Thoracic aorta (tissue), 2 donors: ENCODE data around the gene FAM78A. TPM values are rescaled to one million over a fixed set of nuclear protein-coding genes. Genes with fewer than 3 reads are reported as not detected.

Source experiments
- ATAC-seq: fragments of 150-250 bp; one replicate; pipeline ENCODE4 v1.8.0; 2017; ENCODE audit warnings: low read depth; ENCODE audit not compliant: insufficient number of reproducible peaks, low FRiP score
- DNase-seq: peaks from one replicate; pipeline ENCODE4 v3.0.0-alpha.2; 2020; ENCODE audit warnings: low spot score
- H3K27ac ChIP-seq, 2 donors: fragments of 200-600 bp; sonication (generic); 1 replicate in 1 of 2; 2 replicates in 1 of 2; pipeline ENCODE4 v1.5.1; 2016; ENCODE audit warnings: mild to moderate bottlenecking in 2 of 2, moderate library complexity in 2 of 2
- H3K27me3 ChIP-seq: fragments of 200-600 bp; sonication (generic); replicated peaks from 2 replicates; pipeline ENCODE4 v1.6.0; 2016; ENCODE audit warnings: mild to moderate bottlenecking; ENCODE audit not compliant: insufficient read depth
- H3K36me3 ChIP-seq: fragments of 200-600 bp; sonication (generic); one replicate; pipeline ENCODE4 v1.5.1; 2016
- H3K4me1 ChIP-seq, 2 donors: fragments of 200-600 bp; sonication (generic); 1 replicate in 1 of 2; 2 replicates in 1 of 2; pipeline versions ENCODE4 v1.5.1 to v1.6.0; 2016; ENCODE audit warnings: low read depth in 2 of 2, mild to moderate bottlenecking in 1 of 2; ENCODE audit not compliant: control insufficient read depth in 1 of 2
- H3K4me3 ChIP-seq: fragments of 200-600 bp; sonication (generic); 2 replicates; pipeline ENCODE4 v1.5.1; 2016; ENCODE audit warnings: mild to moderate bottlenecking
- H3K9me3 ChIP-seq: fragments of 200-600 bp; sonication (generic); 2 replicates; pipeline ENCODE4 v1.5.1; 2016
- CTCF ChIP-seq: fragments of 200-600 bp; sonication (generic); IDR thresholded peaks from one replicate; pipeline ENCODE4 v1.5.1; 2019; ENCODE audit warnings: antibody characterized with exemption
- total RNA-seq, 2 donors: library from RNA; depleted of rRNA; stranded (reverse); fragments of >200 nt; gene quantifications; one replicate each; pipeline versions ENCODE4 v1.1.0 to v1.2.3, GENCODE V29; 2016

FAM78A gene
- total RNA-seq, 2 donors from 2014 or later: 5.0 to 5.7 TPM

GRCh38 chr9:131279863-131280570, 3.7 kb upstream of the FAM78A start:
- DNase-seq (no peak), ATAC-seq (no peak)
- TF ChIP-seq CTCF: no peak
- H3K4me3 ChIP-seq: no peak overlapping the region
- H3K4me1 ChIP-seq: peaks cover 9 to 23% of the 10 kb centered on the region in 2 donors
- H3K36me3 ChIP-seq: no peaks in the 10 kb centered on the region
- no peaks in the 10 kb centered on the region for H3K27me3 ChIP-seq
- no peaks in the 10 kb centered on the region for H3K9me3 ChIP-seq
- no peak overlapping the region for H3K27ac ChIP-seq

- ATAC-seq: no peak
- no peak for TF ChIP-seq CTCF
- Histone ChIP-seq H3K36me3 (no peaks in the 10 kb centered on the region), H3K4me3 (no peak overlapping the region), H3K27ac (no peak overlapping the region), H3K9me3 (no peaks in the 10 kb centered on the region), H3K27me3 (no peaks in the 10 kb centered on the region), H3K4me1 (peaks cover 9 to 23% of the 10 kb centered on the region in 2 donors)
- no peak for DNase-seq
These were observed 3.0 kb upstream of the FAM78A start for GRCh38 chr9:131279196-131279862.

- DNase-seq (no peak), ATAC-seq (no peak)
- no peak overlapping the region for H3K4me3 ChIP-seq
- no peaks in the 10 kb centered on the region for H3K36me3 ChIP-seq
- H3K27ac ChIP-seq: no peak overlapping the region
- no peaks in the 10 kb centered on the region for H3K27me3 ChIP-seq
- no peak for TF ChIP-seq CTCF
- no peaks in the 10 kb centered on the region for H3K9me3 ChIP-seq
- peaks cover 9 to 23% of the 10 kb centered on the region in 2 donors for H3K4me1 ChIP-seq
These were observed 2.4 kb upstream of the FAM78A start for GRCh38 chr9:131278702-131279111.

GRCh38 chr9:131277910-131278701, 1.8 kb upstream of the FAM78A start:
- Histone ChIP-seq H3K36me3 (no peaks in the 10 kb centered on the region), H3K9me3 (no peaks in the 10 kb centered on the region), H3K27ac (no peak overlapping the region), H3K27me3 (no peaks in the 10 kb centered on the region), H3K4me1 (peaks cover 8 to 20% of the 10 kb centered on the region in 2 donors), H3K4me3 (peak overlapping the region; percentile 77)
- peak; percentile 83 for ATAC-seq
- DNase-seq: peak; percentile 64
- TF ChIP-seq CTCF: no peak

- no peak overlapping the region for H3K27ac ChIP-seq
- no peak for ATAC-seq
These were observed 1.1 kb upstream of the FAM78A start for GRCh38 chr9:131277287-131277909.

More at GRCh38 chr9:131277287-131277909, 1.1 kb upstream of the FAM78A start:
- DNase-seq: no peak
- Histone ChIP-seq H3K4me3 (peak overlapping the region; percentile 77), H3K36me3 (no peaks in the 10 kb centered on the region), H3K4me1 (peaks cover 3 to 13% of the 10 kb centered on the region in 2 donors), H3K27me3 (no peaks in the 10 kb centered on the region), H3K9me3 (no peaks in the 10 kb centered on the region)
- no peak for TF ChIP-seq CTCF
